Sigmoid colon (tissue), 3 donors: Measurements from ENCODE around the gene SELE.

ENCODE experiments used
- CTCF ChIP-seq, 4 experiments: fragments of 450-650 bp in 3 of 4; fragments of 200-600 bp in 1 of 4; IDR thresholded peaks; one replicate each; pipeline ENCODE4 v1.5.1; 2016 to 2019; ENCODE audit warnings: antibody characterized with exemption in 4 of 4, mild to moderate bottlenecking in 3 of 4, moderate library complexity in 2 of 4
- POLR2A ChIP-seq, 2 donors: fragments of 450-650 bp; IDR thresholded peaks; one replicate each; pipeline ENCODE4 v1.6.1; 2016; ENCODE audit warnings: antibody characterized with exemption in 2 of 2, mild to moderate bottlenecking in 2 of 2, moderate library complexity in 2 of 2

- TF ChIP-seq CTCF (IDR thresholded peaks at IDR 0.05), result no peak
- TF ChIP-seq POLR2A (IDR thresholded peaks at IDR 0.05), result no peak
These were observed 9.7 kb downstream of the SELE start for GRCh38 chr1:169724168-169724567.
